OCI-LY3 (cell line): ENCODE data around the gene ZNF511.

Experiments
- CTCF ChIP-seq: fragments of 200-600, 300-600 bp; sonication (generic); IDR thresholded peaks from 2 replicates; pipeline ENCODE4 v1.5.1; 2014; ENCODE audit warnings: antibody characterized with exemption, low read length, low read depth
- EZH2phosphoT487 ChIP-seq: fragments of 200-600 bp; shearing (Covaris generic); IDR thresholded peaks from 2 replicates; pipeline ENCODE4 v1.6.1; 2018; ENCODE audit warnings: antibody characterized with exemption, mixed run types, low read depth

DNA sequence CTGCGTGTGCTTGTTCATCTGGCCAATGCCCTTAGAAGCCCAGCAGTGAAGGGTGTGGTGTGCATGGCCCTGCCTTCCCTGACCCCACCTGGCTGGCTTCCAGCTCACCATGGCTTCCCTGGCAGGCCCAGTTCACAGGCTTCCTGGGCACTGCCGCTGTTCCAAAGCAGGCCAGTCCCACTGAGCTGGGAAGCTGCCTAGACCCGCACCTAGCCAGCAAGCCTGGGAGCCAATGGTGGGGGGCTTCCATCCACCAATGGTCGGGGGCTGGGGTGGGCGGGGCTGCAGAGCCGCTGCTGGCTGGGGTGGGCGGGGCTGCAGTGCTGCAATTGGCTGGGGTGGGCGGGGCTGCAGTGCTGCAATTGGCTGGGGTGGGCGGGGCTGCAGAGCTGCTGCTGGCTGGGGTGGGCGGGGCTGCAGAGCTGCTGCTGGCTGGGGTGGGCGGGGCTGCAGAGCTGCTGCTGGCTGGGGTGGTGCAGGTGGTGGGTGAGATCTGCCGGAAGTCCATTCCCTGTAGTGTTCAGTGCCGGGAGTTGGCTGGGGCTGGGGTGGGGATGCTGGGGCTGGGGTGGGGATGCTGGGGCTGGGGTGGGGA lies 15.6 kb downstream of the ZNF511 start:
- no peak for TF ChIP-seq CTCF
- TF ChIP-seq EZH2phosphoT487, result no peak
